Measurements from ENCODE around the gene FAM227B. TPM values are rescaled to one million over a fixed set of nuclear protein-coding genes. Genes with fewer than 3 reads are reported as not detected.
A peak's percentile ranks its signal among the peaks of the same experiment; 100 is the strongest.

Gene FAM227B
- total and polyA plus RNA-seq, 2 donors (not counting 1 experiment from before 2014, with no cell fraction given), result 2.7 to 9.7 TPM

GRCh38 chr15:49645941-49646340, 25.3 kb upstream of the FAM227B start:
- TF ChIP-seq CTCF (conservative IDR thresholded peaks at IDR 0.05 in 1 of 2, IDR thresholded peaks at IDR 0.05 in 1 of 2; ENCODE audit: low read depth in 1 of 2, low read length in 2 of 2) (no peak), EZH2 (IDR thresholded peaks at IDR 0.05; ENCODE audit: low read length, missing control alignments) (no peak)
- Histone ChIP-seq H3K4me2 (ENCODE audit: extremely low read depth, insufficient read depth, low read length) (no peak overlapping the region), H2AFZ (ENCODE audit: low read length) (no peak overlapping the region), H3K27ac (ENCODE audit: insufficient read depth, low read length) (no peak overlapping the region), H3K27me3 (ENCODE audit: control insufficient read depth, insufficient read depth, low read length) (no peaks in the 10 kb centered on the region), H3K4me3 (replicated peaks in 1 of 4; ENCODE audit: control extremely low read depth in 1 of 4, insufficient read depth in 1 of 4, low read depth in 3 of 4, low read length in 4 of 4) (no peak overlapping the region), H3K79me2 (ENCODE audit: control insufficient read depth, insufficient read depth, low read length) (no peaks in the 10 kb centered on the region), H3K9me3 (ENCODE audit: control insufficient read depth, insufficient read depth, low read depth, low read length) (no peaks in the 10 kb centered on the region), H4K20me1 (ENCODE audit: control insufficient read depth, extremely low read depth, insufficient read depth, low read length) (no peaks in the 10 kb centered on the region), H3K9ac (ENCODE audit: insufficient read depth, low read length) (no peak overlapping the region), H3K4me1 (ENCODE audit: control insufficient read depth, extremely low read depth, insufficient read depth, low read length) (peaks cover 4% of the 10 kb centered on the region), H3K36me3 (ENCODE audit: control insufficient read depth, insufficient read depth, low read length) (no peaks in the 10 kb centered on the region)
- DNase-seq (ENCODE audit: low read depth in 2 of 2), result peak; percentile 39 to 85

GRCh38 chr15:49645277-49645676, 24.7 kb upstream of the FAM227B start:
- H4K20me1 ChIP-seq (ENCODE audit: control insufficient read depth, extremely low read depth, insufficient read depth, low read length), result no peaks in the 10 kb centered on the region
- no peaks in the 10 kb centered on the region for H3K79me2 ChIP-seq (ENCODE audit: control insufficient read depth, insufficient read depth, low read length)
- H3K9me3 ChIP-seq (ENCODE audit: control insufficient read depth, insufficient read depth, low read depth, low read length), result no peaks in the 10 kb centered on the region
- DNase-seq (ENCODE audit: low read depth in 2 of 2), result no peak
- H3K4me3 ChIP-seq (replicated peaks in 1 of 4; ENCODE audit: control extremely low read depth in 1 of 4, insufficient read depth in 1 of 4, low read depth in 3 of 4, low read length in 4 of 4), result no peak overlapping the region
- H2AFZ ChIP-seq (ENCODE audit: low read length), result no peak overlapping the region
- H3K27me3 ChIP-seq (ENCODE audit: control insufficient read depth, insufficient read depth, low read length), result no peaks in the 10 kb centered on the region
- no peak overlapping the region for H3K4me2 ChIP-seq (ENCODE audit: extremely low read depth, insufficient read depth, low read length)
- H3K4me1 ChIP-seq (ENCODE audit: control insufficient read depth, extremely low read depth, insufficient read depth, low read length), result peaks cover 4% of the 10 kb centered on the region
- no peak overlapping the region for H3K27ac ChIP-seq (ENCODE audit: insufficient read depth, low read length)
- no peak overlapping the region for H3K9ac ChIP-seq (ENCODE audit: insufficient read depth, low read length)
- TF ChIP-seq CTCF (conservative IDR thresholded peaks at IDR 0.05 in 1 of 2, IDR thresholded peaks at IDR 0.05 in 1 of 2; ENCODE audit: low read depth in 1 of 2, low read length in 2 of 2) (no peak), EZH2 (IDR thresholded peaks at IDR 0.05; ENCODE audit: low read length, missing control alignments) (no peak)
- H3K36me3 ChIP-seq (ENCODE audit: control insufficient read depth, insufficient read depth, low read length), result no peaks in the 10 kb centered on the region

GRCh38 chr15:49644364-49644794, 23.8 kb upstream of the FAM227B start:
- H3K27ac ChIP-seq (ENCODE audit: insufficient read depth, low read length), result no peak overlapping the region
- peak in 1 of 2 donors; percentile 38 for DNase-seq (ENCODE audit: low read depth in 2 of 2)
- no peaks in the 10 kb centered on the region for H3K79me2 ChIP-seq (ENCODE audit: control insufficient read depth, insufficient read depth, low read length)
- H3K36me3 ChIP-seq (ENCODE audit: control insufficient read depth, insufficient read depth, low read length), result no peaks in the 10 kb centered on the region
- peaks cover 4% of the 10 kb centered on the region for H3K4me1 ChIP-seq (ENCODE audit: control insufficient read depth, extremely low read depth, insufficient read depth, low read length)
- no peaks in the 10 kb centered on the region for H3K9me3 ChIP-seq (ENCODE audit: control insufficient read depth, insufficient read depth, low read depth, low read length)
- H3K9ac ChIP-seq (ENCODE audit: insufficient read depth, low read length), result no peak overlapping the region
- H3K27me3 ChIP-seq (ENCODE audit: control insufficient read depth, insufficient read depth, low read length), result no peaks in the 10 kb centered on the region
- no peaks in the 10 kb centered on the region for H4K20me1 ChIP-seq (ENCODE audit: control insufficient read depth, extremely low read depth, insufficient read depth, low read length)
- H3K4me3 ChIP-seq (replicated peaks in 1 of 4; ENCODE audit: control extremely low read depth in 1 of 4, insufficient read depth in 1 of 4, low read depth in 3 of 4, low read length in 4 of 4), result no peak overlapping the region
- no peak overlapping the region for H2AFZ ChIP-seq (ENCODE audit: low read length)
- no peak overlapping the region for H3K4me2 ChIP-seq (ENCODE audit: extremely low read depth, insufficient read depth, low read length)
- TF ChIP-seq CTCF (conservative IDR thresholded peaks at IDR 0.05 in 1 of 2, IDR thresholded peaks at IDR 0.05 in 1 of 2; ENCODE audit: low read depth in 1 of 2, low read length in 2 of 2) (no peak), EZH2 (IDR thresholded peaks at IDR 0.05; ENCODE audit: low read length, missing control alignments) (no peak)
